ENCODE results near the gene DBI.

GRCh38 chr2:119359774-119360173 is 7.0 kb upstream of the DBI start:
- TF ChIP-seq CTCF (IDR thresholded peaks at IDR 0.05; ENCODE audit: borderline replicate concordance, extremely low read depth, low read length, poor library complexity, severe bottlenecking) = no peak
- TF ChIP-seq EZH2 (IDR thresholded peaks at IDR 0.05; ENCODE audit: borderline replicate concordance, low read depth, low read length, severe bottlenecking) = no peak

All from DND-41 (cell line).